PC-3 (cell line): ENCODE measurements around the gene NFKB1.

ENCODE experiments used
- EZH2phosphoT487 ChIP-seq: fragments of 300-600 bp; sonication (generic); IDR thresholded peaks from 2 replicates; pipeline ENCODE4 v1.6.1; 2018; ENCODE audit warnings: mild to moderate bottlenecking, antibody characterized with exemption, low read length, borderline replicate concordance
- TF ChIP-seq, protein P1 (sequence below): fragments of 300-600 bp; sonication (generic); conservative IDR thresholded peaks from 2 replicates; pipeline ENCODE4 v1.5.1; 2017; ENCODE audit warnings: antibody characterized with exemption, low read depth, mild to moderate bottlenecking, low read length

GRCh38 chr4:102503301-102503746 is 2.2 kb downstream of the NFKB1 start:
- TF ChIP-seq, protein P1, sequence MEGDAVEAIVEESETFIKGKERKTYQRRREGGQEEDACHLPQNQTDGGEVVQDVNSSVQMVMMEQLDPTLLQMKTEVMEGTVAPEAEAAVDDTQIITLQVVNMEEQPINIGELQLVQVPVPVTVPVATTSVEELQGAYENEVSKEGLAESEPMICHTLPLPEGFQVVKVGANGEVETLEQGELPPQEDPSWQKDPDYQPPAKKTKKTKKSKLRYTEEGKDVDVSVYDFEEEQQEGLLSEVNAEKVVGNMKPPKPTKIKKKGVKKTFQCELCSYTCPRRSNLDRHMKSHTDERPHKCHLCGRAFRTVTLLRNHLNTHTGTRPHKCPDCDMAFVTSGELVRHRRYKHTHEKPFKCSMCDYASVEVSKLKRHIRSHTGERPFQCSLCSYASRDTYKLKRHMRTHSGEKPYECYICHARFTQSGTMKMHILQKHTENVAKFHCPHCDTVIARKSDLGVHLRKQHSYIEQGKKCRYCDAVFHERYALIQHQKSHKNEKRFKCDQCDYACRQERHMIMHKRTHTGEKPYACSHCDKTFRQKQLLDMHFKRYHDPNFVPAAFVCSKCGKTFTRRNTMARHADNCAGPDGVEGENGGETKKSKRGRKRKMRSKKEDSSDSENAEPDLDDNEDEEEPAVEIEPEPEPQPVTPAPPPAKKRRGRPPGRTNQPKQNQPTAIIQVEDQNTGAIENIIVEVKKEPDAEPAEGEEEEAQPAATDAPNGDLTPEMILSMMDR, result 0 out of 2 replicates have a peak, but pooled peaks have one; percentile 10
- no peak for TF ChIP-seq EZH2phosphoT487
